HG03045 (cell line): ENCODE measurements around the gene ADRB2.
"Not testable (repeated sequence)": the region's sequence is repeated elsewhere in the genome, so short reads cannot be mapped to it uniquely, and the experiment has no call there.

ENCODE experiments used
- ATAC-seq: cut with Tn5 transposase; IDR thresholded peaks from one replicate; pipeline ENCODE4 v1.9.1; 2021; ENCODE audit warnings: mild to moderate bottlenecking, moderate library complexity; ENCODE audit not compliant: unreplicated experiment

ADRB2 gene

GRCh38 chr5:148826053-148826738 is at the start of gene ADRB2:
Gene ADRB2, plus strand, starts transcription at chr5:148826611. Its CDS starts 221 bp downstream, at chr5:148826832.
- ATAC-seq: peak; percentile 100

GRCh38 chr5:148776780-148777179 is 49.6 kb upstream of the ADRB2 start:
- ATAC-seq: no peak

- no peak for ATAC-seq
Measured at GRCh38 chr5:148778882-148779281, 47.5 kb upstream of the ADRB2 start.

- no peak for ATAC-seq
Measured at GRCh38 chr5:148780711-148781110, 45.7 kb upstream of the ADRB2 start.

GRCh38 chr5:148781766-148782165 is 44.6 kb upstream of the ADRB2 start:
- ATAC-seq: no peak

- no peak for ATAC-seq
Measured at GRCh38 chr5:148785223-148785622, 41.2 kb upstream of the ADRB2 start.

GRCh38 chr5:148786456-148786855 is 40.0 kb upstream of the ADRB2 start:
- no peak for ATAC-seq

GRCh38 chr5:148788636-148789035 is 37.8 kb upstream of the ADRB2 start:
- no peak for ATAC-seq

- peak; percentile 26 for ATAC-seq
Measured at GRCh38 chr5:148790545-148791333, 35.7 kb upstream of the ADRB2 start.

- peak; percentile 96 for ATAC-seq
Measured at GRCh38 chr5:148791334-148791667, 35.1 kb upstream of the ADRB2 start.

GRCh38 chr5:148791696-148792095 is 34.7 kb upstream of the ADRB2 start:
- ATAC-seq: no peak

- ATAC-seq: no peak
Measured at GRCh38 chr5:148792744-148793143, 33.7 kb upstream of the ADRB2 start.

- no peak for ATAC-seq
Measured at GRCh38 chr5:148793261-148793660, 33.1 kb upstream of the ADRB2 start.

- no peak for ATAC-seq
Measured at GRCh38 chr5:148794275-148794674, 32.1 kb upstream of the ADRB2 start.

GRCh38 chr5:148794729-148795561 is 31.5 kb upstream of the ADRB2 start:
- ATAC-seq: no peak

GRCh38 chr5:148796936-148797335 is 29.5 kb upstream of the ADRB2 start:
- no peak for ATAC-seq

GRCh38 chr5:148798786-148799185 is 27.6 kb upstream of the ADRB2 start:
- ATAC-seq: no peak

- no peak for ATAC-seq
Measured at GRCh38 chr5:148799737-148800527, 26.5 kb upstream of the ADRB2 start.

GRCh38 chr5:148801682-148802276 is 24.6 kb upstream of the ADRB2 start:
- no peak for ATAC-seq

- not testable (repeated sequence) for ATAC-seq
Measured at GRCh38 chr5:148803451-148803850, 23.0 kb upstream of the ADRB2 start.
